CD4-positive, alpha-beta T cell treated with Interleukin-17A for 4 hours (primary cell): ENCODE measurements around the gene UAP1L1.

Experiments used
- DNase-seq: peaks from one replicate; pipeline ENCODE4 v3.0.0-alpha.2; 2020; ENCODE audit warnings: mixed read lengths

Gene UAP1L1

GRCh38 chr9:137077758-137078693 lies 709 bp downstream of the UAP1L1 start:
- DNase-seq, result peak; percentile 60

GRCh38 chr9:137078701-137079400 lies 1.5 kb downstream of the UAP1L1 start:
- DNase-seq, result no peak

- no peak for DNase-seq
These were observed 2.1 kb downstream of the UAP1L1 start for GRCh38 chr9:137079401-137079787.

- no peak for DNase-seq
These were observed 3.2 kb downstream of the UAP1L1 start for GRCh38 chr9:137080260-137081122.

- no peak for DNase-seq
These were observed 5.1 kb downstream of the UAP1L1 start for GRCh38 chr9:137082222-137082924.

- DNase-seq, result no peak
These were observed 5.6 kb downstream of the UAP1L1 start for GRCh38 chr9:137082925-137083290.

GRCh38 chr9:137083394-137084004 lies 6.2 kb downstream of the UAP1L1 start:
- DNase-seq, result no peak

GRCh38 chr9:137084526-137084925 lies 7.2 kb downstream of the UAP1L1 start:
- DNase-seq, result no peak

- DNase-seq, result peak; percentile 27
These were observed 8.7 kb downstream of the UAP1L1 start for GRCh38 chr9:137085920-137086530.

- peak; percentile 100 for DNase-seq
These were observed 9.5 kb downstream of the UAP1L1 start, which contains the start of gene MAN1B1 for GRCh38 chr9:137086531-137087408. Gene MAN1B1, plus strand, starts transcription at chr9:137086985. Its CDS starts 15 bp downstream, at chr9:137087000.

GRCh38 chr9:137087409-137087925 lies 10.2 kb downstream of the UAP1L1 start:
- DNase-seq, result no peak

- DNase-seq, result no peak
These were observed 10.8 kb downstream of the UAP1L1 start for GRCh38 chr9:137088121-137088520.

- DNase-seq, result no peak
These were observed 12.1 kb downstream of the UAP1L1 start for GRCh38 chr9:137089232-137089947.

- peak; percentile 90 for DNase-seq
These were observed 18.6 kb downstream of the UAP1L1 start for GRCh38 chr9:137095664-137096517.

GRCh38 chr9:137096785-137097546 lies 19.6 kb downstream of the UAP1L1 start:
- no peak for DNase-seq

- no peak for DNase-seq
These were observed 20.6 kb downstream of the UAP1L1 start for GRCh38 chr9:137097761-137098462.

GRCh38 chr9:137099231-137099630 lies 21.9 kb downstream of the UAP1L1 start:
- no peak for DNase-seq
